NCI-H2227 (cell line): ENCODE data around the gene GPATCH1.
A peak's percentile ranks its signal among the peaks of the same experiment; 100 is the strongest.
"Not testable (repeated sequence)": the region's sequence is repeated elsewhere in the genome, so short reads cannot be mapped to it uniquely, and the experiment has no call there.

Experiments used
- DNase-seq: peaks from one replicate; lab custom pipeline; 2025; ENCODE audit not compliant: unreplicated experiment; lab: John Stamatoyannopoulos, UW

GPATCH1 gene

GRCh38 chr19:33111587-33111986, 30.6 kb downstream of the GPATCH1 start:
- no peak for DNase-seq

- no peak for DNase-seq
Measured at GRCh38 chr19:33114312-33114711, 33.3 kb downstream of the GPATCH1 start.

- DNase-seq: no peak
Measured at GRCh38 chr19:33117501-33117900, 36.5 kb downstream of the GPATCH1 start.

- no peak for DNase-seq
Measured at GRCh38 chr19:33118643-33119042, 37.7 kb downstream of the GPATCH1 start.

- DNase-seq: no peak
Measured at GRCh38 chr19:33124207-33125098, 43.5 kb downstream of the GPATCH1 start.

- peak; percentile 93 for DNase-seq
Measured at GRCh38 chr19:33125929-33126388, 45.0 kb downstream of the GPATCH1 start.

GRCh38 chr19:33126712-33127111, 45.7 kb downstream of the GPATCH1 start:
- DNase-seq: not testable (repeated sequence)

- no peak for DNase-seq
Measured at GRCh38 chr19:33129901-33130300, 48.9 kb downstream of the GPATCH1 start.

GRCh38 chr19:33130433-33130832, 49.5 kb downstream of the GPATCH1 start:
- DNase-seq: no peak

- no peak for DNase-seq
Measured at GRCh38 chr19:33132021-33132420, 51.0 kb downstream of the GPATCH1 start, which contains the start of gene WDR88. WDR88 (plus strand) TSS chr19:33132114; CDS start chr19:33132170, 56 bp downstream.

- no peak for DNase-seq
Measured at GRCh38 chr19:33132425-33132824, 51.4 kb downstream of the GPATCH1 start.

- DNase-seq: no peak
Measured at GRCh38 chr19:33133438-33134031, 52.6 kb downstream of the GPATCH1 start.

- no peak for DNase-seq
Measured at GRCh38 chr19:33134571-33135041, 53.6 kb downstream of the GPATCH1 start.

GRCh38 chr19:33139165-33139564, 58.2 kb downstream of the GPATCH1 start:
- no peak for DNase-seq

- peak; percentile 96 for DNase-seq
Measured at GRCh38 chr19:33143897-33144405, 63.0 kb downstream of the GPATCH1 start.

- DNase-seq: no peak
Measured at GRCh38 chr19:33146209-33146608, 65.2 kb downstream of the GPATCH1 start.

GRCh38 chr19:33147538-33147937, 66.6 kb downstream of the GPATCH1 start:
- no peak for DNase-seq

- no peak for DNase-seq
Measured at GRCh38 chr19:33150852-33151518, 70.0 kb downstream of the GPATCH1 start.

- no peak for DNase-seq
Measured at GRCh38 chr19:33152176-33152575, 71.2 kb downstream of the GPATCH1 start.

- not testable (repeated sequence) for DNase-seq
Measured at GRCh38 chr19:33152625-33153024, 71.6 kb downstream of the GPATCH1 start.

GRCh38 chr19:33154313-33154712, 73.3 kb downstream of the GPATCH1 start:
- DNase-seq: not testable (repeated sequence)
